ENCODE results near the gene LRRC27.

- TF ChIP-seq REST (IDR thresholded peaks at IDR 0.05; ENCODE audit: insufficient replicate concordance, low read depth) (no peak), CTCF (IDR thresholded peaks at IDR 0.05; ENCODE audit: insufficient read depth, low read length) (no peak)
Observed at GRCh38 chr10:132355754-132356153, 23.8 kb downstream of the LRRC27 start.

Data from HL-60 (cell line).